Skeletal muscle tissue (tissue), 4 donors: ENCODE data around the gene IFT27. TPM values are rescaled to one million over a fixed set of nuclear protein-coding genes. Genes with fewer than 3 reads are reported as not detected.
"Not testable (repeated sequence)": the region's sequence is repeated elsewhere in the genome, so short reads cannot be mapped to it uniquely, and the experiment has no call there.

Experiments
- H3K27ac ChIP-seq: one replicate; pipeline ENCODE4 v1.7.0; 2013; ENCODE audit warnings: mild to moderate bottlenecking, low read depth, low read length, inconsistent platforms
- H3K27me3 ChIP-seq, 3 donors: one replicate each; pipeline ENCODE4 v1.7.0; 2013; ENCODE audit warnings: low read length in 3 of 3; ENCODE audit not compliant: control insufficient read depth in 3 of 3, insufficient read depth in 3 of 3
- H3K36me3 ChIP-seq, 3 donors: one replicate each; pipeline ENCODE4 v1.7.0; 2013; ENCODE audit warnings: low read length in 3 of 3; ENCODE audit not compliant: control insufficient read depth in 3 of 3, insufficient read depth in 3 of 3
- H3K4me1 ChIP-seq, 3 donors: one replicate each; pipeline ENCODE4 v1.7.0; 2013; ENCODE audit warnings: low read length in 3 of 3, mild to moderate bottlenecking in 3 of 3; ENCODE audit not compliant: control insufficient read depth in 3 of 3, insufficient read depth in 3 of 3
- H3K4me3 ChIP-seq, 3 donors: one replicate each; pipeline ENCODE4 v1.7.0; 2013; ENCODE audit warnings: low read length in 3 of 3
- H3K9ac ChIP-seq, 3 donors: one replicate each; pipeline ENCODE4 v1.7.0; 2013; ENCODE audit warnings: low read length in 3 of 3, mild to moderate bottlenecking in 3 of 3, moderate library complexity in 2 of 3, low read depth in 1 of 3
- H3K9me3 ChIP-seq, 3 donors: one replicate each; pipeline ENCODE4 v1.7.0; 2013; ENCODE audit warnings: low read length in 3 of 3; ENCODE audit not compliant: control insufficient read depth in 3 of 3
- total RNA-seq: library from RNA; depleted of rRNA; stranded (reverse); fragments of >200 nt; gene quantifications from one replicate; pipeline ENCODE4 v1.2.3, GENCODE V29; 2014
- donor health status: Osteomylitis.

The IFT27 gene
- total RNA-seq, 1 donor from 2014 or later: 19.3 TPM

GRCh38 chr22:36739185-36739584, 36.7 kb downstream of the IFT27 start:
- Histone ChIP-seq H3K36me3 (no peaks in the 10 kb centered on the region), H3K27me3 (peaks cover 26 to 27% (median 26%) of the 10 kb centered on the region in 3 donors), H3K4me3 (no peak overlapping the region), H3K27ac (no peak overlapping the region), H3K4me1 (no peaks in the 10 kb centered on the region), H3K9ac (no peak overlapping the region), H3K9me3 (peaks cover 0 to 7% (median 6%) of the 10 kb centered on the region in 3 donors)

GRCh38 chr22:36738416-36739020, 37.4 kb downstream of the IFT27 start:
- Histone ChIP-seq H3K4me3 (no peak overlapping the region), H3K9ac (no peak overlapping the region), H3K9me3 (peaks cover 0 to 7% (median 6%) of the 10 kb centered on the region in 3 donors), H3K36me3 (no peaks in the 10 kb centered on the region), H3K27ac (no peak overlapping the region), H3K27me3 (peaks cover 20 to 24% (median 23%) of the 10 kb centered on the region in 3 donors), H3K4me1 (no peaks in the 10 kb centered on the region)

GRCh38 chr22:36737776-36738175, 38.1 kb downstream of the IFT27 start:
- H3K27ac ChIP-seq: no peak overlapping the region
- H3K9ac ChIP-seq: no peak overlapping the region
- H3K36me3 ChIP-seq: no peaks in the 10 kb centered on the region
- no peaks in the 10 kb centered on the region for H3K4me1 ChIP-seq
- no peak overlapping the region for H3K4me3 ChIP-seq
- H3K9me3 ChIP-seq: peaks cover 0 to 7% (median 6%) of the 10 kb centered on the region in 3 donors
- H3K27me3 ChIP-seq: peaks cover 19 to 21% (median 21%) of the 10 kb centered on the region in 3 donors

DNA sequence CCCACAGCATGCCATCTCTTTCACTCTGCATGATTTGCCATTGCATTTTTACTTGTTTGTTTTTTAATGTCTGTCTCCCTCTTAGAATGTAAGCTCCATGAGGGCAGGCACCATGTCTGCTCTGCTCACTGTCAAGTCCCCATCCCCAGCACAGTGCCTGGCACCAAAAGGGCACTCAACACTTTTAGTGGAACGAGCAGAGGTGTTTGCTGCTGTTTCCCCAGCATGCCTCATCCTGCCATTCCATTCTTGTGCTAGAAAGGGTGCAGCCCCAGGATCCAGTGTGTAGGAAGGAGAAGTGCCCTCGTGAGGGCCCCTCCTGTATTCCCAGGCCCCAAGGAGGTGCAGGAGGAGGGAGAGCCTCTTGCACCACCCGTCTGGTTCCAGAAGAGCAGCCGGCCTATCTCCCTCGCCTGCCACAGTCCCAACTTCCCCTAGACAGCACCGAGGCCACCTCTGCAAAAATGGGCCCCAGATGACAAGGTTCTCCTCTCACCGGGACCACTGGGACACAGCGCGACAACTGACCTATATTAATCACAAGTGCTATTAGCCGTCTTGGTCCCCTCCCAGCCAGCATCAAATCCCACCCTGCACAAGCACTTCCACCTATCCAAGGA, 39.1 kb downstream of the IFT27 start:
- Histone ChIP-seq H3K9ac (no peak overlapping the region), H3K27me3 (peaks cover 23 to 28% (median 26%) of the 10 kb centered on the region in 3 donors), H3K27ac (no peak overlapping the region)

DNA sequence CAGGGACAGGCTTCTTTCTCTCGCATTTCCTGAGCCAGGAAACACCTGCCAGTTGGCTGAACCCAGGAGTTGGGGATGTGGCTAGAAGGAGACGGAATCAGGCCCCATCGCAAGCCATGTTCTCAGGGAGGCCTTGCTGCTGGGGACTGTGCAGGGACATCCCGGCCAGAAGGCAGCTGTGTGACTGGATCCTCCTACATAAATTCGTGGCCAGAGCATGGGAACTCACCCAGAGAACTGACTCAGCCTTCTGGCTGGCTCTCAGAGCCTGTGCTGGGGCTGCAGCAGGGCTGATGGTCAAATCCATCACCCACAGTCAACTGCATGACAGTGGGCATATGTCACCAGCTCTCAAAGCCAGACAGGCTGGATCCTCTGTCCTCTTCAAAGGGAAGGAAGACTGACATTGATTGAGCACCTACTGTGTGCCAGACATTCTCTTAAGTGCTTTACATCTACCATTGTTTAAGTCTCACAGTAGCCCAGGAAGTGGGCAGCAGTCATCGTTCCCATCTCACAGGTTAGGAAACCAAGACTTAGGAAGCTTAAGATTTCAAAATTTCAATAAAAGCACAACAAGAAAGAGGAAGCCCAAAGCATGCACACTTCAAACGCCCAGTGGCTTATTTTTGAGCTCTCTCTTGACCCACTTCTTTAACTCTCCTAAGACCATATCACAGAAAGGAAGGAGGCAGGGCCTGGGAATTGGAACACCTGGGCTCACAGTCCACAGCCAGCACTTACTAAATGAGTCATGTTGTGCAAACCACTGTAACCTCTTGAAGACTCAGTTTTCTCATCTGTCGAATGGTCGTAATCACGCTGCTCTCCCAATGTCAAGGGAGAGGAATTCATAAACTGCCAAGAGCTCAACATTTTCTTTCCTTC, 41.5 kb downstream of the IFT27 start:
- Histone ChIP-seq H3K4me3 (no peak overlapping the region), H3K4me1 (no peaks in the 10 kb centered on the region), H3K9me3 (peaks cover 0 to 4% (median 3%) of the 10 kb centered on the region in 3 donors), H3K36me3 (no peaks in the 10 kb centered on the region), H3K27me3 (peaks cover 28 to 41% (median 38%) of the 10 kb centered on the region in 3 donors), H3K9ac (no peak overlapping the region), H3K27ac (no peak overlapping the region)

More for the DNA sequence above, 39.1 kb downstream of the IFT27 start:
- Histone ChIP-seq H3K4me3 (no peak overlapping the region), H3K36me3 (no peaks in the 10 kb centered on the region), H3K9me3 (peaks cover 0 to 7% (median 6%) of the 10 kb centered on the region in 3 donors), H3K4me1 (no peaks in the 10 kb centered on the region)

GRCh38 chr22:36733271-36733670, 42.6 kb downstream of the IFT27 start:
- Histone ChIP-seq H3K27me3 (peaks cover 24 to 47% (median 36%) of the 10 kb centered on the region in 3 donors), H3K36me3 (no peaks in the 10 kb centered on the region)

GRCh38 chr22:36732609-36733008, 43.3 kb downstream of the IFT27 start:
- peaks cover 29 to 47% (median 40%) of the 10 kb centered on the region in 3 donors for H3K27me3 ChIP-seq
- H3K4me3 ChIP-seq: no peak overlapping the region
- H3K36me3 ChIP-seq: no peaks in the 10 kb centered on the region
- H3K4me1 ChIP-seq: no peaks in the 10 kb centered on the region
- no peaks in the 10 kb centered on the region for H3K9me3 ChIP-seq
- no peak overlapping the region for H3K27ac ChIP-seq
- H3K9ac ChIP-seq: no peak overlapping the region

More at GRCh38 chr22:36733271-36733670, 42.6 kb downstream of the IFT27 start:
- no peaks in the 10 kb centered on the region for H3K9me3 ChIP-seq
- H3K4me1 ChIP-seq: no peaks in the 10 kb centered on the region
- H3K27ac ChIP-seq: no peak overlapping the region
- H3K9ac ChIP-seq: no peak overlapping the region
- no peak overlapping the region for H3K4me3 ChIP-seq

DNA sequence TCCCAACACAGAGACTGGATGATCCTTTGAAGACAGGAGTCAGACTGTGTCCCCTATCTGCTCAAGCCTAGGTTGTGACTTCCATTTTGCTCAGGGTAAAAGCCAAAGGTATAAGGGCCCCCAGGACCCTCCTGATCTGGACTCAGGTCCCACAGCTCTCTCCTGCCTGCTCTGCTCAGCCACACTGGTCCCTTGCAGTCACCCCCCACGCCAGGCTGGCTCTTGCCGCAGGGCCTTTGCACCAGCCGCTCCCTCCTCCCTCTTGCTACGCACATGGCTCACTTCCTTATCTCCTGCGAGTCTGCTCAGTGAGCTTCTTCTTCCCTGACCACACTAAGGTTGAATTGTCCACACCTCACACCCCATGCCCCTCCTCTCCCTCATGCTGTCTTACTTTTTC, 44.0 kb downstream of the IFT27 start:
- Histone ChIP-seq H3K4me1 (no peaks in the 10 kb centered on the region), H3K27me3 (peaks cover 25 to 50% (median 40%) of the 10 kb centered on the region in 3 donors), H3K4me3 (no peak overlapping the region), H3K36me3 (no peaks in the 10 kb centered on the region), H3K9ac (no peak overlapping the region), H3K27ac (no peak overlapping the region), H3K9me3 (no peaks in the 10 kb centered on the region)

DNA sequence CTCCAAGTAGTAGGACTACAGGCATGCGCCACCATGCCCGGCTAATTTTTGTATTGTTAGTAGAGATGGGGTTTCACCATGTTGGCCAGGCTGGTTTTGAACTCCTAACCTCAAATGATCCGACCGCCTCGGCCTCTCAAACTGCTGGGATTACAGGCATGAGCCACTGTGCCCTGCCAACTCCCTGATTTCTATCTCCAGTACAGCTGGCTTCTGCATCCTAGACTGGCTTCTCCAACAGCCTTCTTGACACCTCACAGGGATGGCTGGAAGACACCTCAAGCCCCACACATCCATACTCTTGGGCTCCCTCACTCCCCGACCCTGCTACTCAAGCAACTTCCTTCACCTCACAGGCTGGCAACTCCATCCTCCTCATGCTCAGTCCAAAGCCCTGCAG, 44.6 kb downstream of the IFT27 start:
- H3K36me3 ChIP-seq, H3K27ac ChIP-seq, H3K4me1 ChIP-seq, H3K9me3 ChIP-seq, H3K4me3 ChIP-seq, H3K9ac ChIP-seq: not testable (repeated sequence)
- peaks cover 21 to 48% (median 39%) of the 10 kb centered on the region in 3 donors for H3K27me3 ChIP-seq
